ENCODE data around the gene SLC25A40. TPM values are rescaled to one million over a fixed set of nuclear protein-coding genes. Genes with fewer than 3 reads are reported as not detected.
"Not testable (repeated sequence)": the region's sequence is repeated elsewhere in the genome, so short reads cannot be mapped to it uniquely, and the experiment has no call there.

SLC25A40 gene, protein sequence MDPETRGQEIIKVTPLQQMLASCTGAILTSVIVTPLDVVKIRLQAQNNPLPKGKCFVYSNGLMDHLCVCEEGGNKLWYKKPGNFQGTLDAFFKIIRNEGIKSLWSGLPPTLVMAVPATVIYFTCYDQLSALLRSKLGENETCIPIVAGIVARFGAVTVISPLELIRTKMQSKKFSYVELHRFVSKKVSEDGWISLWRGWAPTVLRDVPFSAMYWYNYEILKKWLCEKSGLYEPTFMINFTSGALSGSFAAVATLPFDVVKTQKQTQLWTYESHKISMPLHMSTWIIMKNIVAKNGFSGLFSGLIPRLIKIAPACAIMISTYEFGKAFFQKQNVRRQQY
- total RNA-seq (10 to 100 TPM; 16.0 to 17.2 TPM), polyA plus RNA-seq (1 to 10 TPM; 4.1 to 9.3 TPM)
- long read RNA-seq, donor 1, full-length matches to known transcripts, result 3 of 5 reads
- long read RNA-seq, donor 1, partial matches to known transcripts, result 0 of 5 reads
- long read RNA-seq, donor 1, other reads (novel, unspliced or antisense), result 2 of 5 reads
- long read RNA-seq, donor 2, full-length matches to known transcripts, result 4 of 5 reads
- long read RNA-seq, donor 2, partial matches to known transcripts, result 0 of 5 reads
- long read RNA-seq, donor 2, other reads (novel, unspliced or antisense), result 1 of 5 reads

DNA sequence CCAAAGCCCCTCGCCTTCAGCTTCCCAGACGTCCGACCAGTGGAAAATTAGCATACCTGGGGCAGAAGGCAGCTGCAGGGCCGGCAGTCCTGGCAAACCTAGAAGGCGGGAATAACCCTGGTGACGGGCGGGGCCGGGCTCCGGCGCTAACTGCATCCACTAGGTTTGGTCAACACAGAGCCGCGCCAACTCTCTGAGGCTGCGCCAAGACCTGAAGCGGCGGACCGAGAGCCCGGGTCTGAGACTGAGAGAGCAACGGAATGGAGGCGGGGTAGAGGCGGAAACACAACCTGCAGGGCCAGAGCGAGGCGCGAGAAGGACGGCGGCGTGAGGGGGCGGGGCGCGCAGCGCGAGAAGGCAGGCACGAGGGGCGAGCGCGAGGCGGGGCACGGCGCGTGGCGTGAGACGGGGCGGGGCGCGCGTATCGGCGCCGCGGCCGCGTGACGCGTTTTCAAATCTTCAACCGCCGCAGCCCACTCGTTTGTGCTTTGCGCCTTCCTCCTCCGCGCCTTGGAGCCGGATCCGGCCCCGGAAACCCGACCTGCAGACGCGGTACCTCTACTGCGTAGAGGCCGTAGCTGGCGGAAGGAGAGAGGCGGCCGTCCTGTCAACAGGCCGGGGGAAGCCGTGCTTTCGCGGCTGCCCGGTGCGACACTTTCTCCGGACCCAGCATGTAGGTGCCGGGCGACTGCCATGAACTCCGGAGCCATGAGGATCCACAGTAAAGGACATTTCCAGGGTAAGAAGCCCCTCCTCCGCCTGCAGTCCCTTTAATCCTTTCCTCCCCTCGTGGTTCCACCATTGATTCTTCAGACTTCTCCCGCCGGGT lies at the start of gene SLC25A40, which contains the start of gene DBF4:
TSS of gene SLC25A40 (minus strand) at position 321 of the 829 bp plus-strand sequence. CDS start 17,633 bp downstream, outside the sequence.
TSS of gene DBF4 (plus strand) at position 454 of the 829 bp plus-strand sequence. CDS start at position 694, 240 bp downstream.
- no peaks in the 10 kb centered on the region for H3K9me3 ChIP-seq (ENCODE audit: control insufficient read depth, low read length)
- peak within 1 kb of the TSS; percentile 52 to 79 for H3K27ac ChIP-seq (ENCODE audit: low read depth in 1 of 2, low read length in 2 of 2)
- intact Hi-C loops (cut with DNase I), result no loop called here
- DNase-seq (peak; percentile 96 to 99), ATAC-seq (ENCODE audit: low FRiP score) (peak; percentile 99)
- no peaks in the 10 kb centered on the region for H3K36me3 ChIP-seq (ENCODE audit: control insufficient read depth in 1 of 2, insufficient read depth in 2 of 2, low read length in 1 of 2)
- no peaks in the 10 kb centered on the region for H3K4me1 ChIP-seq (ENCODE audit: control insufficient read depth in 1 of 2, insufficient read depth in 2 of 2, low read length in 2 of 2)
- no peaks in the 10 kb centered on the region for H3K27me3 ChIP-seq (ENCODE audit: control insufficient read depth in 1 of 2, insufficient read depth in 2 of 2, low read length in 1 of 2)
- peak within 1 kb of the TSS; percentile 84 to 92 for H3K4me3 ChIP-seq (ENCODE audit: low read length in 2 of 2)
- WGBS, 2 donors, result 1% methylated on average over 72 to 84 of the region's 84 CpGs

DNA sequence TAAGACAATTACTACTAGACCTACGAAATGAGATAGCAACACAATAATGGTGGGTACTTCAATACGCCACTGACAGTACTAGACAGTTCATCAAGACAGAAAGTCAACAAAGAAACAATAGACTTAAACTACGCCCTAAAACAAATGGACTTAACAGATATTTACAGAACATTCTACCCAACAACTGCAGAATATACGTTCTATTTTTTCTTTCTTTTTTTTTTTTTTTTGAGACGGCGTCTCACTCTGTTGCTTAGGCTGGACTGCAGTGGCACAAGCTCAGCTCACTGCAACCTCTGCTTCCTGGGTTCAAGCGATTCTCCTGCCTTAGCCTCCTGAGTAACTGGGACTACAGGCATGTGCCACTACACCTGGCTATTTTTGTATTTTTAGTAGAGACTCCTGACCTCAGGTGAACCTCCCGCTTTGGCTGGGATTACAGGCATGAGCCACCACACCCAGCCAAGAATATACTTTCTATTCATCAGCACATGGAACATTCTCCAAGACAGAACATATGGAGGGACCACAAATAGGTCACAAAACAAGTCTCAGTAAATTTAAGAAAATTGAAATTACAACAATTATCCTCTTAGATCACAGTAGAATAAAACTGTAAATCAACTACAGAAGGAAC lies 46.7 kb upstream of the SLC25A40 start:
- H3K36me3 ChIP-seq (ENCODE audit: control insufficient read depth in 1 of 2, insufficient read depth in 2 of 2, low read length in 1 of 2); ATAC-seq (ENCODE audit: low FRiP score); DNase-seq; H3K27ac ChIP-seq (ENCODE audit: low read depth in 1 of 2, low read length in 2 of 2); H3K9me3 ChIP-seq (ENCODE audit: control insufficient read depth, low read length); H3K4me1 ChIP-seq (ENCODE audit: control insufficient read depth in 1 of 2, insufficient read depth in 2 of 2, low read length in 2 of 2); H3K27me3 ChIP-seq (ENCODE audit: control insufficient read depth in 1 of 2, insufficient read depth in 2 of 2, low read length in 1 of 2); H3K4me3 ChIP-seq (ENCODE audit: low read length in 2 of 2); intact Hi-C loops (cut with DNase I): not testable (repeated sequence)
- 94 to 97% methylated on average over 8 of the region's 8 CpGs for WGBS, 2 donors

DNA sequence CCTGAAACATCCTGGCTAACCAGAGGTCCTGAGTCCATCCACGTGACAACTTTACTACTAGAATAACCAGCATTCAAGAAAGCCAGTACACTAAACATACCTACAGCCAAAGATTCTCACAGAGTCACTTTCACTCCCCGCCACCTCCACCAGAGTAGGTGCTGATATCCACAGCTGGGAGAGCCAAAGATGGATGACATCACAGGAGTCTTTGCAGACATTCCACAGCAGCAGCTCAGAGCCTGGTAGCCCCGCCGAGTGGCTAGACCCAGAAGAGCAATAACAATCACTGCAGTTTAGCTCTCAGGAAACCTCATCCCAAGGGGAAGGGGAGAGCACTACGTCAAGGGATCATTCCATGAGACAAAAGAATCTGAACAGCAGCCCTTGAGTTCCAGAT lies 44.4 kb upstream of the SLC25A40 start:
- 61 to 64% methylated on average over 5 of the region's 5 CpGs for WGBS, 2 donors
- intact Hi-C loops (cut with DNase I), result no loop called here
- Histone ChIP-seq H3K27ac (ENCODE audit: low read depth in 1 of 2, low read length in 2 of 2) (no peak overlapping the region), H3K9me3 (ENCODE audit: control insufficient read depth, low read length) (no peaks in the 10 kb centered on the region), H3K4me3 (ENCODE audit: low read length in 2 of 2) (no peak overlapping the region), H3K4me1 (ENCODE audit: control insufficient read depth in 1 of 2, insufficient read depth in 2 of 2, low read length in 2 of 2) (no peaks in the 10 kb centered on the region), H3K27me3 (ENCODE audit: control insufficient read depth in 1 of 2, insufficient read depth in 2 of 2, low read length in 1 of 2) (no peaks in the 10 kb centered on the region), H3K36me3 (ENCODE audit: control insufficient read depth in 1 of 2, insufficient read depth in 2 of 2, low read length in 1 of 2) (no peaks in the 10 kb centered on the region)
- DNase-seq, result no peak
- ATAC-seq (ENCODE audit: low FRiP score), result no peak

DNA sequence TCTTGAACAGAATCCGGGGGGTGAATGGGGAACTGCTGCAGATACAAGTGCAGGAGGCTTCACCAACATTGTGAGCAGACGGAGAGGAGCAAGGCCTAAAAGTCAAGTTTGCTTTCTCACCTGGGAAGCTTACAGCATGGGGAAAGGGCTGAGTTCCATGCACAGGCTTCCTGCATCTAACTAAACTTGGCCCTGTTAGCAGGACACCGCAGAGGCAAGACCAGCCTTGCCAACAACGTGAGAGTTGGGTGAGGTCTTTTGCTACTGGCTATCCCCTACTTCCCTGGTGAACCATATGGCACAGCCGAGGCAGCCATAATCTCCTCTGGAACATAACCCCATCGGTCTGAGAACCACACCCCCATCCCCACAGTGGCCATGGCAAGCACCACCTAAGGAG lies 43.7 kb upstream of the SLC25A40 start:
- Histone ChIP-seq H3K27me3 (ENCODE audit: control insufficient read depth in 1 of 2, insufficient read depth in 2 of 2, low read length in 1 of 2) (no peaks in the 10 kb centered on the region), H3K4me3 (ENCODE audit: low read length in 2 of 2) (no peak overlapping the region), H3K36me3 (ENCODE audit: control insufficient read depth in 1 of 2, insufficient read depth in 2 of 2, low read length in 1 of 2) (no peaks in the 10 kb centered on the region), H3K27ac (ENCODE audit: low read depth in 1 of 2, low read length in 2 of 2) (no peak overlapping the region), H3K4me1 (ENCODE audit: control insufficient read depth in 1 of 2, insufficient read depth in 2 of 2, low read length in 2 of 2) (no peaks in the 10 kb centered on the region), H3K9me3 (ENCODE audit: control insufficient read depth, low read length) (no peaks in the 10 kb centered on the region)
- 88 to 94% methylated on average over 6 of the region's 6 CpGs for WGBS, 2 donors
- intact Hi-C loops (cut with DNase I), result no loop called here
- ATAC-seq (ENCODE audit: low FRiP score) (no peak), DNase-seq (no peak)

DNA sequence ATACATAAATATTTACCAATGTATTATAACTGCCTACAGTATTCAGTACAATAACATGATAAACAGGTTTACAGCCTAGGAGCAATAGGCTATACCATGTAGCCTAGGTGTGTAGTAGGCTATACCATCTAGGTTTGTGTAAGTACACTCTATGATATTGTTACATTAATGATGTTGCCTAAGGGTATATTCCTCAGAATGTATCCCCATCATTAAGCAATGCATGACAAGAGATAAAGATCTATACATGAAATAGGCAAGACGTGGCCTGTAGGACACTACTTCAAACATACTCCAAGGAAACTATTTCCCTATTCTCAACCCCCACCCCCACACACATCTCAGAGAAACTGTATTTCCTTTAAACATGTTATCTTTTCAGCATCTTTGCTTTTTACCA lies 42.6 kb upstream of the SLC25A40 start:
- DNase-seq (no peak), ATAC-seq (ENCODE audit: low FRiP score) (no peak)
- H3K27ac ChIP-seq (ENCODE audit: low read depth in 1 of 2, low read length in 2 of 2), result no peak overlapping the region
- intact Hi-C loops (cut with DNase I), result no loop called here
- WGBS, 2 donors, result 81 to 84% methylated on average over 1 of the region's 1 CpG
- no peaks in the 10 kb centered on the region for H3K4me1 ChIP-seq (ENCODE audit: control insufficient read depth in 1 of 2, insufficient read depth in 2 of 2, low read length in 2 of 2)
- H3K27me3 ChIP-seq (ENCODE audit: control insufficient read depth in 1 of 2, insufficient read depth in 2 of 2, low read length in 1 of 2), result no peaks in the 10 kb centered on the region
- no peaks in the 10 kb centered on the region for H3K36me3 ChIP-seq (ENCODE audit: control insufficient read depth in 1 of 2, insufficient read depth in 2 of 2, low read length in 1 of 2)
- H3K4me3 ChIP-seq (ENCODE audit: low read length in 2 of 2), result no peak overlapping the region
- no peaks in the 10 kb centered on the region for H3K9me3 ChIP-seq (ENCODE audit: control insufficient read depth, low read length)

DNA sequence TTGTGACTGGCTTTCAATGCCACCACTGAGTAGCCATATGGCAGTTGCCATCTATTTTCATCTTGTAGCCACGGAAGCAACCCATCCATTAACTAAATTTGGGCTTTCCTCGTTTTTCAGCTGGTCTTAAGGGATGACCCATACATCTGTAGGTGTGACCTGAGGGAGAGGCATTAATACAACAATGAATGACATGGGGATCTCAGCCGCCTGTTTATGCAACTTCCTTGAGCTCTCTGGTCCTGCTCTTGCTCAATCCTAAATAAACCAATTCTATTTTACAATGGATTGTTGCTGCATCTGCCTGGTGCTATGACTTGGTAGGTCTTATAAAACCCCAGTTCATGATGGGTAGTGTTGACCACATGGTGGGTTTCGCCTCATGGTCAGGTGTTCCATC lies 36.0 kb upstream of the SLC25A40 start:
- WGBS, 2 donors, result 90 to 93% methylated on average over 4 of the region's 4 CpGs
- no peaks in the 10 kb centered on the region for H3K36me3 ChIP-seq (ENCODE audit: control insufficient read depth in 1 of 2, insufficient read depth in 2 of 2, low read length in 1 of 2)
- intact Hi-C loops (cut with DNase I), result no loop called here
- ATAC-seq (ENCODE audit: low FRiP score) (no peak), DNase-seq (no peak)
- H3K4me3 ChIP-seq (ENCODE audit: low read length in 2 of 2), result no peak overlapping the region
- H3K9me3 ChIP-seq (ENCODE audit: control insufficient read depth, low read length), result no peaks in the 10 kb centered on the region
- no peaks in the 10 kb centered on the region for H3K4me1 ChIP-seq (ENCODE audit: control insufficient read depth in 1 of 2, insufficient read depth in 2 of 2, low read length in 2 of 2)
- no peaks in the 10 kb centered on the region for H3K27me3 ChIP-seq (ENCODE audit: control insufficient read depth in 1 of 2, insufficient read depth in 2 of 2, low read length in 1 of 2)
- no peak overlapping the region for H3K27ac ChIP-seq (ENCODE audit: low read depth in 1 of 2, low read length in 2 of 2)

DNA sequence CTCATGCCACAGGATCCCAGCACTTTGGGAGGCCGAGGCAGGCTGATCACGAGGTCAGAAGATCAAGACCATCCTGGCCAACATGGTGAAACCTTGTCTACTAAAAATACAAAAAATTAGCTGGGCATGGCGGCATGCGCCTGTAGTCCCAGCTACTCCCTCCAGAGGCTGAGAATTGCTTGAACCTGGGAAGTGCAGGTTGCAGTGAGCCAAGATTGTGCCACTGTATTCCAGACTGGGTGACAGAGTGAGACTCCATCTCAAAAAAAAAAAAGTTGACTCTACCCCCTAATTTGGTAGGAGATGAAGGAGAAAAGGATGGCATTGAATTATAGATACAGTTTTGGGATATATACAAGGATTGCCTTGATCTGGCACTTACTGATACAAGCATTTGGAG lies 32.7 kb upstream of the SLC25A40 start:
- ATAC-seq (ENCODE audit: low FRiP score); H3K27ac ChIP-seq (ENCODE audit: low read depth in 1 of 2, low read length in 2 of 2); H3K4me1 ChIP-seq (ENCODE audit: control insufficient read depth in 1 of 2, insufficient read depth in 2 of 2, low read length in 2 of 2); H3K27me3 ChIP-seq (ENCODE audit: control insufficient read depth in 1 of 2, insufficient read depth in 2 of 2, low read length in 1 of 2); H3K4me3 ChIP-seq (ENCODE audit: low read length in 2 of 2); intact Hi-C loops (cut with DNase I); H3K9me3 ChIP-seq (ENCODE audit: control insufficient read depth, low read length); H3K36me3 ChIP-seq (ENCODE audit: control insufficient read depth in 1 of 2, insufficient read depth in 2 of 2, low read length in 1 of 2); DNase-seq: not testable (repeated sequence)
- 98% methylated on average over 4 of the region's 4 CpGs for WGBS, 2 donors

DNA sequence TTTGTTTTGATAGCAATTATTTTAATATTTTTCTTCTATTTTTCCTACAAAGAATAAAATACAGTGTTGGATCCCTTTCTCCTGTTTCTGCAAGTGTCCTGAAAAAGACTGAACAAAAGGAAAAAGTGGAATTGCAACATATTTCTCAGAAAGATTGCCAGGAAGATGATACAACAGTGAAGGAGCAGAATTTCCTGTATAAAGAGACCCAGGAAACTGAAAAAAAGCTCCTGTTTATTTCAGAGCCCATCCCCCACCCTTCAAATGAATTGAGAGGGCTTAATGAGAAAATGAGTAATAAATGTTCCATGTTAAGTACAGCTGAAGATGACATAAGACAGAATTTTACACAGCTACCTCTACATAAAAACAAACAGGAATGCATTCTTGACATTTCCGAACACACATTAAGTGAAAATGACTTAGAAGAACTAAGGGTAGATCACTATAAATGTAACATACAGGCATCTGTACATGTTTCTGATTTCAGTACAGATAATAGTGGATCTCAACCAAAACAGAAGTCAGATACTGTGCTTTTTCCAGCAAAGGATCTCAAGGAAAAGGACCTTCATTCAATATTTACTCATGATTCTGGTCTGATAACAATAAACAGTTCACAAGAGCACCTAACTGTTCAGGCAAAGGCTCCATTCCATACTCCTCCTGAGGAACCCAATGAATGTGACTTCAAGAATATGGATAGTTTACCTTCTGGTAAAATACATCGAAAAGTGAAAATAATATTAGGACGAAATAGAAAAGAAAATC lies 31.2 kb upstream of the SLC25A40 start:
- H3K4me3 ChIP-seq (ENCODE audit: low read length in 2 of 2); DNase-seq; H3K27me3 ChIP-seq (ENCODE audit: control insufficient read depth in 1 of 2, insufficient read depth in 2 of 2, low read length in 1 of 2); intact Hi-C loops (cut with DNase I); ATAC-seq (ENCODE audit: low FRiP score); H3K27ac ChIP-seq (ENCODE audit: low read depth in 1 of 2, low read length in 2 of 2); H3K9me3 ChIP-seq (ENCODE audit: control insufficient read depth, low read length); H3K36me3 ChIP-seq (ENCODE audit: control insufficient read depth in 1 of 2, insufficient read depth in 2 of 2, low read length in 1 of 2); H3K4me1 ChIP-seq (ENCODE audit: control insufficient read depth in 1 of 2, insufficient read depth in 2 of 2, low read length in 2 of 2): not testable (repeated sequence)
- WGBS, 2 donors, result 91 to 93% methylated on average over 3 of the region's 3 CpGs

All from aorta (tissue), 5 donors.